Spleen (tissue), 11 donors: Measurements from ENCODE around the gene CFAP99. TPM values are rescaled to one million over a fixed set of nuclear protein-coding genes. Genes with fewer than 3 reads are reported as not detected.
A peak's percentile ranks its signal among the peaks of the same experiment; 100 is the strongest.

Experiments
- DNase-seq: peaks from one replicate; pipeline ENCODE4 v3.0.0-alpha.2; 2020
- H3K27ac ChIP-seq, 8 donors: fragments of 200-600 bp; sonication (generic) in 7 of 8; 1 replicate in 4 of 8; 2 replicates in 4 of 8; pipeline versions ENCODE4 v1.5.0 to v1.8.0; 2016 to 2021; ENCODE audit warnings: inconsistent platforms in 4 of 8, mild to moderate bottlenecking in 4 of 8, moderate library complexity in 1 of 8
- H3K27me3 ChIP-seq, 7 donors: fragments of 200-600 bp; sonication (generic) in 6 of 7; replicated peaks in 1 of 7; 1 replicate in 4 of 7; 2 replicates in 3 of 7; pipeline versions ENCODE4 v1.5.0 to v1.8.0; 2016 to 2021; ENCODE audit warnings: inconsistent platforms in 3 of 7, mild to moderate bottlenecking in 1 of 7
- H3K36me3 ChIP-seq, 6 donors: fragments of 200-600 bp; sonication (generic) in 5 of 6; 1 replicate in 4 of 6; 2 replicates in 2 of 6; pipeline versions ENCODE4 v1.5.0 to v1.8.0; 2016 to 2021; ENCODE audit warnings: inconsistent platforms in 2 of 6
- H3K4me1 ChIP-seq, 6 donors: fragments of 200-600 bp; sonication (generic) in 5 of 6; 1 replicate in 3 of 6; 2 replicates in 3 of 6; pipeline versions ENCODE4 v1.5.0 to v1.8.0; 2016 to 2021; ENCODE audit warnings: inconsistent platforms in 3 of 6
- H3K4me3 ChIP-seq, 8 donors: fragments of 200-600 bp; sonication (generic) in 7 of 8; 1 replicate in 4 of 8; 2 replicates in 4 of 8; pipeline versions ENCODE4 v1.5.0 to v1.8.0; 2016 to 2021; ENCODE audit warnings: inconsistent platforms in 4 of 8, mild to moderate bottlenecking in 4 of 8, moderate library complexity in 2 of 8
- H3K9me3 ChIP-seq, 8 donors: fragments of 200-600 bp; sonication (generic) in 7 of 8; 1 replicate in 4 of 8; 2 replicates in 4 of 8; pipeline versions ENCODE4 v1.5.0 to v1.8.0; 2016 to 2021; ENCODE audit warnings: inconsistent platforms in 4 of 8
- CTCF ChIP-seq, 11 experiments: fragments of 200-600 bp in 7 of 11; fragments of 450-650 bp in 4 of 11; sonication (generic) in 4 of 11; IDR thresholded peaks in 8 of 11; conservative IDR thresholded peaks in 3 of 11; 1 replicate in 7 of 11; 2 replicates in 4 of 11; pipeline versions ENCODE4 v1.4.0 to v1.8.0; 2016 to 2021; ENCODE audit warnings: antibody characterized with exemption in 11 of 11, inconsistent platforms in 4 of 11, mild to moderate bottlenecking in 1 of 11
- POLR2A ChIP-seq, 3 donors: fragments of 450-650 bp; IDR thresholded peaks; one replicate each; pipeline ENCODE4 v1.5.1; 2017; ENCODE audit warnings: antibody characterized with exemption in 3 of 3, mild to moderate bottlenecking in 1 of 3
- POLR2AphosphoS5 ChIP-seq, 3 donors: sonication (generic); formaldehyde crosslinking; IDR thresholded peaks; one replicate each; pipeline ENCODE4 v1.5.1; 2017; ENCODE audit warnings: antibody characterized with exemption in 3 of 3
- WGBS, 5 donors: extraction: QIAGEN DNeasy Blood & Tissue Kit in 3 of 5; methylation state at CpG; one replicate each; pipeline versions ENCODE4 v1.1.5 to v1.1.7; 2013 to 2018; 5-methylcytosine and 5-hydroxymethylcytosine counted together
- intact Hi-C: fragments of 100-400 bp; cut with DNase I; formaldehyde crosslinking; loops from one replicate; pipeline ENCODE4 v1.15.0; 2023; ENCODE audit warnings: low total_unique reads
- polyA plus RNA-seq, 3 donors: library from polyadenylated mRNA; stranded (reverse); fragments of 200-250 nt; gene quantifications; one replicate each; pipeline ENCODE4 v1.2.1, GENCODE V29; 2013
- total RNA-seq, 7 donors: library from RNA; depleted of rRNA in 3 of 7; stranded (reverse); fragments of >200 nt in 3 of 7; fragmentation: NEBNext Ultra II Directional in 4 of 7; extraction: Animal tissue kit (Norgen Biotek cat#: 25700) in 4 of 7; gene quantifications; one replicate each; pipeline versions ENCODE4 v1.1.0 to v1.2.1, GENCODE V29; 2016 to 2021
- donor health status: healthy with polysubstance abuse.
- donor health status: DM: no; HTN: no; CAD: no; lungs with moderate emphysema.
- donor health status: DM: no; HTN: no; CAD: no.
- donor health status: Bipolar disorder and iron deficiency.
- donor health status: healthy.
- donor health status: DM: no; HTN: no; CAD: no.
- donor health status: DM: yes; HTN: yes; CAD: no.

CFAP99 gene
- total and polyA plus RNA-seq, 10 donors = 0.13 to 0.22 TPM; not detected in 8

DNA sequence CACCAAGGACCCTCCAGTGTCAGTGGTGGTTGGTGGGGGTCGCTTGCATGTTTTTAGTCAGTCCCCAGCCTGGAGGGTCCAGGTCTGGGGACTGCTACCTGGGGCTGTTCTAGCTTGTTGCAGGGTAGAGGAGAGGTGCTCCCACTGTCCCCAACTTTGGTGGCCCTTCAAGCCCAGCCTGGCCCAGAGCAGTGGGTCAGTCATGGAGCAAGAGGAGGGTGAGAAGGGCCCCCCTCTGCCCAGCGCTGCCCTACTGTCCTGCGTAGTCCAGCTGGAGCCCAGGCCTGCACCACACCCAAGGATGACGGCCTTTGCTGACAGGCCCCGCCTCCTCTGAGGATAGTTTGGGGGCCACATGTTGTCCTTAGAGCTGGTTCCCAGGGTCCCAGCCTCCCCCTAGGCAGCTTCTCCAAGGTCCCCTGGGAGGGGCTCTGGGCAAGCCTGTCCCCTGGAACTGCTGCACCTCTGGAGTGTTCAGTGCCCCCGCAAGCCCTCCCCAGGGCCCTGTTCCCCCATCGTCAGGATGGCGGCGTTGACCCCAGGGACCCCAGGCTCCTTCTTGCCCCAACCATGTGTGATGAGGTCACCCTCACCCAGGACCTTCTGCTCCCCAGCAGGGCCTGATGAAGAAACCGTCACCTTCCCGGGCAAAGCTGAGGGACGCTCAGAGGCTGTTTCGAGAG is 6.8 kb downstream of the CFAP99 start:
- intact Hi-C loops = no loop called here
- H3K27ac ChIP-seq = no peak overlapping the region
- DNase-seq = peak; percentile 49
- no peaks in the 10 kb centered on the region for H3K36me3 ChIP-seq
- no peak overlapping the region for H3K4me3 ChIP-seq
- no peaks in the 10 kb centered on the region for H3K4me1 ChIP-seq
- peaks cover 0 to 62% (median 0%) of the 10 kb centered on the region in 7 donors for H3K27me3 ChIP-seq
- 88 to 95% (median 90%) methylated on average over 9 to 13 of the region's 13 CpGs for WGBS, 5 donors
- H3K9me3 ChIP-seq = no peaks in the 10 kb centered on the region
- TF ChIP-seq POLR2AphosphoS5 (IDR thresholded peaks at IDR 0.05) = no peak
- no peak for TF ChIP-seq POLR2A (IDR thresholded peaks at IDR 0.05)
- no peak for TF ChIP-seq CTCF (IDR thresholded peaks at IDR 0.05 in 8 of 11, conservative IDR thresholded peaks at IDR 0.05 in 3 of 11)

GRCh38 chr4:2426069-2426397 is 7.3 kb downstream of the CFAP99 start:
- peaks cover 0 to 57% (median 0%) of the 10 kb centered on the region in 7 donors for H3K27me3 ChIP-seq
- no peaks in the 10 kb centered on the region for H3K4me1 ChIP-seq
- DNase-seq = no peak
- WGBS, 5 donors = 75 to 91% (median 81%) methylated on average over 4 to 8 of the region's 8 CpGs
- H3K4me3 ChIP-seq = no peak overlapping the region
- no peaks in the 10 kb centered on the region for H3K36me3 ChIP-seq
- no peak overlapping the region for H3K27ac ChIP-seq
- no peaks in the 10 kb centered on the region for H3K9me3 ChIP-seq
- intact Hi-C loops = no loop called here
- TF ChIP-seq CTCF (IDR thresholded peaks at IDR 0.05 in 8 of 11, conservative IDR thresholded peaks at IDR 0.05 in 3 of 11) = no peak
- no peak for TF ChIP-seq POLR2AphosphoS5 (IDR thresholded peaks at IDR 0.05)
- TF ChIP-seq POLR2A (IDR thresholded peaks at IDR 0.05) = no peak

DNA sequence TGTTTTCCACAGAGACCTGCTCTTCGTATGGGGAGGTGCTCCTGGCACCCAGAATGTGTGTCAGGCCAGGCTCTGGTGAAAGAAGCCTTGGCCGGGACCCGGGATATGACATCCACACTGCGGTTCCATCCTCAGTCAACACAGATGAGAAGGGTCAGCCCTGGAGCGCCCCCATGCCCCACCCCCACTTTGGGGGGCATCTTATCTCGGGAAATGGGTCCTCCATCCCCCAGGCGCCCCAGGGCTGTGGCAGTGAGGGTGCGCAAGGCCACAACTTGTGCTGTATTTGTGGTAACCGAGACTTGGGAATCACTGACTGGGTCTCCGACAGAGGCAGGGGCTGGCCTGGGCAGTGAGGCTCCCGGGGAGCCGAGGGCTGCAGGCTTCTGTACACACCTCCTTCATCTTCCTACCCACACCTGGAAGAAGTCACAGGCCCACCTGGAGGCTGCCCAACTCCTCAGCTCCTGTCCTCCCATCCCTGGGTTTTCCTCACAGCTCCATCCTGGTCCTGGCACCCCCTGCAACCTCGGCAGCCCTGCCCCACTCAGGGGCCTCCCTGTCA is 8.0 kb downstream of the CFAP99 start:
- 83 to 90% (median 85%) methylated on average over 10 to 13 of the region's 13 CpGs for WGBS, 5 donors
- no peaks in the 10 kb centered on the region for H3K4me1 ChIP-seq
- H3K36me3 ChIP-seq = no peaks in the 10 kb centered on the region
- H3K27me3 ChIP-seq = peaks cover 0 to 50% (median 0%) of the 10 kb centered on the region in 7 donors
- no peak for DNase-seq
- no peak for TF ChIP-seq POLR2AphosphoS5 (IDR thresholded peaks at IDR 0.05)
- no peak for TF ChIP-seq CTCF (IDR thresholded peaks at IDR 0.05 in 8 of 11, conservative IDR thresholded peaks at IDR 0.05 in 3 of 11)
- TF ChIP-seq POLR2A (IDR thresholded peaks at IDR 0.05) = no peak
- no peaks in the 10 kb centered on the region for H3K9me3 ChIP-seq
- intact Hi-C loops = no loop called here
- H3K4me3 ChIP-seq = no peak overlapping the region
- H3K27ac ChIP-seq = no peak overlapping the region
